Colonic mucosa (tissue), 4 donors: ENCODE data around the gene DAAM1. TPM values are rescaled to one million over a fixed set of nuclear protein-coding genes. Genes with fewer than 3 reads are reported as not detected.

Experiments
- DNase-seq: peaks from one replicate; pipeline ENCODE4 v3.0.0-alpha.2; 2020
- H3K27ac ChIP-seq: fragments of 200-600 bp; one replicate; pipeline ENCODE4 v1.8.0; 2021
- H3K27me3 ChIP-seq: fragments of 200-600 bp; one replicate; pipeline ENCODE4 v1.8.0; 2021
- H3K36me3 ChIP-seq: fragments of 200-600 bp; one replicate; pipeline ENCODE4 v1.8.0; 2021
- H3K4me1 ChIP-seq: fragments of 200-600 bp; one replicate; pipeline ENCODE4 v1.8.0; 2021; ENCODE audit warnings: mild to moderate bottlenecking
- H3K4me3 ChIP-seq: fragments of 200-600 bp; one replicate; pipeline ENCODE4 v1.8.0; 2021
- H3K9ac ChIP-seq, 2 donors: one replicate each; pipeline ENCODE4 v1.7.0; 2013; ENCODE audit warnings: control low read depth in 2 of 2, low read depth in 2 of 2, low read length in 2 of 2
- H3K9me3 ChIP-seq: fragments of 200-600 bp; one replicate; pipeline ENCODE4 v1.8.0; 2021
- intact Hi-C: fragments of 100-400 bp; cut with DNase I; formaldehyde crosslinking; loops from one replicate; pipeline ENCODE4 v1.14.1; 2022
- total RNA-seq, 2 donors: library from RNA; stranded (reverse); fragmentation: NEBNext Ultra II Directional in 1 of 2; extraction: Animal tissue kit (Norgen Biotek cat#: 25700) in 1 of 2; gene quantifications; one replicate each; pipeline ENCODE4 v1.2.1, GENCODE V29; 2021
- TF ChIP-seq, protein P1 (sequence below): fragments of 200-600 bp; IDR thresholded peaks from one replicate; pipeline ENCODE4 v1.8.0; 2022; ENCODE audit warnings: antibody characterized with exemption, mild to moderate bottlenecking
- donor health status: healthy.
- donor health status: DM: no; HTN: no; CAD: no.
- donor health status: DM: no; HTN: no; CAD: no.

The DAAM1 gene
- total RNA-seq, 2 donors from 2014 or later: 35.0 to 52.4 TPM

DNA sequence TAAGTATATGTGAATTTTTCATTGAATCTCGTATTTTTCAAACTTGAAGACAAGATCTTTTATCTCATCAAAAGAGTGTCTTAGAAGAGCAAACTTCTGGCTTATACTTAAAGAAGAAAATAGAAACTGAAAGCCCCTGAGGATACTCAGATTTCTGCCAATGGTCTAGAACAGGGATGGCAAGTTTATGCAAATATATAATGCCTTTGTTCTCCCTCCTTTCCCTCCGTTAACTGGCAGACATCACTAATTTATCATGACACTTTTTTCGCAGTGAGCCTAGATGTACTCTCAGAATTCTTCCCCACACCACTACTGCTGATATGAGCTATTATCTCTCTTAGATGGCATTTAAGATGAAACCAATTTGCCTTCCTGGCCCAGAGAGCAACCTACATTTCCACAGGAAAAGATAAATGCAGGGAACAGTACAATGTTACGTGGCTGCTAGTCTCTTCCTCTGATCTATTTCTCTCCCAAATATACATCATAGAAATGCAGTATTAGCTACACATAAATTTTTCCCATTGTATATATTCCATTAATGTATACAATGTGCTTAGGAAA is 40.0 kb upstream of the DAAM1 start:
- Histone ChIP-seq H3K9me3 (no peaks in the 10 kb centered on the region), H3K27ac (no peak overlapping the region), H3K36me3 (no peaks in the 10 kb centered on the region), H3K4me3 (no peak overlapping the region), H3K27me3 (no peaks in the 10 kb centered on the region), H3K9ac (no peak overlapping the region), H3K4me1 (no peaks in the 10 kb centered on the region)
- DNase-seq: no peak
- intact Hi-C loops: no loop called here
- TF ChIP-seq, protein P1, sequence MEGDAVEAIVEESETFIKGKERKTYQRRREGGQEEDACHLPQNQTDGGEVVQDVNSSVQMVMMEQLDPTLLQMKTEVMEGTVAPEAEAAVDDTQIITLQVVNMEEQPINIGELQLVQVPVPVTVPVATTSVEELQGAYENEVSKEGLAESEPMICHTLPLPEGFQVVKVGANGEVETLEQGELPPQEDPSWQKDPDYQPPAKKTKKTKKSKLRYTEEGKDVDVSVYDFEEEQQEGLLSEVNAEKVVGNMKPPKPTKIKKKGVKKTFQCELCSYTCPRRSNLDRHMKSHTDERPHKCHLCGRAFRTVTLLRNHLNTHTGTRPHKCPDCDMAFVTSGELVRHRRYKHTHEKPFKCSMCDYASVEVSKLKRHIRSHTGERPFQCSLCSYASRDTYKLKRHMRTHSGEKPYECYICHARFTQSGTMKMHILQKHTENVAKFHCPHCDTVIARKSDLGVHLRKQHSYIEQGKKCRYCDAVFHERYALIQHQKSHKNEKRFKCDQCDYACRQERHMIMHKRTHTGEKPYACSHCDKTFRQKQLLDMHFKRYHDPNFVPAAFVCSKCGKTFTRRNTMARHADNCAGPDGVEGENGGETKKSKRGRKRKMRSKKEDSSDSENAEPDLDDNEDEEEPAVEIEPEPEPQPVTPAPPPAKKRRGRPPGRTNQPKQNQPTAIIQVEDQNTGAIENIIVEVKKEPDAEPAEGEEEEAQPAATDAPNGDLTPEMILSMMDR: no peak

DNA sequence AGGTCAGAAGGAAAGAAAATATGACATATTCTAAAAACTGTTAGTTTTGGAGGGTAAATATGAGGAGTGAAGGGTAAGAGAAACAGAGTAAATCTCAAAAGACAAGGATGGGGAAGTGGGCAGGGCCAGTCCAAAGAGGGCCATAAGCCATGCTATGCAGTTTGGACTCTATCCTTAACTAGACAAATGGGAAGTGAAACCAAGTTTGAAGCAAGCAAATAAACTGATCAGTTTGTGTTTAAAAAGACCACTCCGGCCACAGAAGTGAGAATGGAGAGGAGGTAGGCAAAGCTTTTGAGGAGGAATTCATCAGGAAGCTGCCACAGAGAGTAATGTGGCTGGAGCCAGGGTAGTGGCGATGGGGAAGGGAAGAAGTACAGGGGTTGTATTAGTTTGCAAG is 37.5 kb upstream of the DAAM1 start:
- intact Hi-C loops: no loop called here
- TF ChIP-seq, protein P1: no peak
- Histone ChIP-seq H3K4me3 (no peak overlapping the region), H3K4me1 (no peaks in the 10 kb centered on the region), H3K36me3 (no peaks in the 10 kb centered on the region), H3K27me3 (no peaks in the 10 kb centered on the region), H3K9me3 (no peaks in the 10 kb centered on the region), H3K9ac (no peak overlapping the region), H3K27ac (no peak overlapping the region)
- no peak for DNase-seq

GRCh38 chr14:59154373-59154772 is 34.1 kb upstream of the DAAM1 start:
- H3K27ac ChIP-seq: no peak overlapping the region
- no peak overlapping the region for H3K4me3 ChIP-seq
- no peaks in the 10 kb centered on the region for H3K4me1 ChIP-seq
- no peaks in the 10 kb centered on the region for H3K36me3 ChIP-seq
- TF ChIP-seq, protein P1: no peak
- no peaks in the 10 kb centered on the region for H3K9me3 ChIP-seq
- intact Hi-C loops: no loop called here
- no peak for DNase-seq
- H3K9ac ChIP-seq: no peak overlapping the region
- H3K27me3 ChIP-seq: no peaks in the 10 kb centered on the region

- H3K27me3 ChIP-seq: no peaks in the 10 kb centered on the region
- no peaks in the 10 kb centered on the region for H3K36me3 ChIP-seq
- DNase-seq: no peak
- intact Hi-C loops: no loop called here
- H3K4me1 ChIP-seq: no peaks in the 10 kb centered on the region
- no peak overlapping the region for H3K27ac ChIP-seq
- H3K4me3 ChIP-seq: no peak overlapping the region
- TF ChIP-seq, protein P1: no peak
- no peak overlapping the region for H3K9ac ChIP-seq
- no peaks in the 10 kb centered on the region for H3K9me3 ChIP-seq
Measured at GRCh38 chr14:59155886-59156285, 32.6 kb upstream of the DAAM1 start.

DNA sequence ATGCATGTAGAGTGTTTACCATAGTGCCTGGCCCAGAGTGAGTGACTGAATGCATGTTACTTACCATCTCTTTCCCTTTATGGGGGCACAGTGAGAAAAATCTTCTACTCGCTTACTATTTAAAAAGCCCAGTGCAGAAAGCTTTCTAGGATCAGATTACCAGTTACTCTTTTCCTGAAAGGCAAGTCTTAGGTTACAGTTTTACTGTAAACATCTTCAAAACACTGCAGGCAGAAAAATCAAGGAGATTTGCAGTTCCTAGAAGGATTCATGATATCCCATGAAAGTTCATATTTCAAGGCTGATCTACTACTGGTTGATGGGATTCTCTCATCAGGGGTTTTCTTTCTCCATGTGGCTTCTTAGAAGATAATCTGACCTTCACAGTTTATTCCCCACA is 29.3 kb upstream of the DAAM1 start:
- no peaks in the 10 kb centered on the region for H3K36me3 ChIP-seq
- DNase-seq: no peak
- no peaks in the 10 kb centered on the region for H3K27me3 ChIP-seq
- H3K9ac ChIP-seq: no peak overlapping the region
- no peaks in the 10 kb centered on the region for H3K4me1 ChIP-seq
- no peak overlapping the region for H3K27ac ChIP-seq
- no peak overlapping the region for H3K4me3 ChIP-seq
- intact Hi-C loops: no loop called here
- TF ChIP-seq, protein P1: no peak
- no peaks in the 10 kb centered on the region for H3K9me3 ChIP-seq

GRCh38 chr14:59160506-59160905 is 28.0 kb upstream of the DAAM1 start:
- TF ChIP-seq, protein P1: no peak
- Histone ChIP-seq H3K4me1 (no peaks in the 10 kb centered on the region), H3K4me3 (no peak overlapping the region), H3K9me3 (no peaks in the 10 kb centered on the region), H3K36me3 (no peaks in the 10 kb centered on the region), H3K27ac (no peak overlapping the region), H3K27me3 (no peaks in the 10 kb centered on the region), H3K9ac (no peak overlapping the region)
- DNase-seq: no peak
- intact Hi-C loops: no loop called here
